ENCODE results near the gene CLASP1. TPM values are rescaled to one million over a fixed set of nuclear protein-coding genes. Genes with fewer than 3 reads are reported as not detected.

The CLASP1 gene
- total RNA-seq, 1 experiment from 2014 or later: 81.9 TPM

DNA sequence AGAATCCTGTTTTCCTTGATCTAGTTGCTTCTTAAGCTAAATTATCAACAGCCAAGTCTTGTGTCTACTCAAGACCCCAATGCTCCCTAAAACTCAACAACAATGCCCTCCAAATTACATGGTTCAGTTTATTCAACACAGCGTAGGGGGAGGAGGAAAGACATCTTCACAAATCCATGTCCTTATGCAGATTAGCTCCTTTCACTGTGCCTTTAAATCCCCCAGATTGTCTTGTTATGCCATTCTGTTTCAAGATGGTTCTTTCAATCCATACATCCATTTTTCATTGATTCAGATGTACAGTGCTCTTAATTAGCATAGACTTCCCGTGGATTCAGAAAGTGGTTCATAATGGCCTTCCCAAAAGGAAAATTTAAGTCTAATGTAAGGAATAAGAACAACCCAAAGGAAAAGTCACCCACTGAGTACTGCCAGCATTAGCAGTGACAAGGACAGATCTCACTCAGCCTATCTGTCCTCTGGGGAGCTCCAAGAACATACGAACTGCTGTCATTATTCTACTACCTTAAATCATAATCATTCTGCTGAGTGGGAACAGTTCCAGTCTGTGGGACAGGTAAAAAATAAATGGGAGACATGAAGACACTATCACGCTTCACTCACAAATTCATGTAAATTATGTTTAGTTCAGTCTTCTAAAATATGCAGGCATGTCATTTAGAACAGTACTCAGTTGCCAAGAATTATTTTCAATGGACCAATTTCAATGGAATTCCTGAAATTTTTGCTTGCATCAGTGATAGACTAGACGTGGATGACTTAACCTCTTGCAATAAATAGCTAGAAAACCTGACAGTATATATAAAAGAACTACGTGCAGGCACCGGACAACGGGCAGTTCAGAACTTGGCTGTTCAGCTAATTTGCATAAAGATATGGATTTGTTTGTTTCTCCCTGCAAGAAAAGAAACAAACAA is 177.5 kb downstream of the CLASP1 start:
- no peak for TF ChIP-seq CTCF (IDR thresholded peaks at IDR 0.05; ENCODE audit: unreplicated experiment)
- Mint-ChIP-seq H3K36me3 (ENCODE audit: insufficient read depth, unreplicated experiment) (peaks cover 47% of the 10 kb centered on the region), H3K9me3 (ENCODE audit: unreplicated experiment) (no peaks in the 10 kb centered on the region), H3K4me3 (ENCODE audit: unreplicated experiment) (no peak overlapping the region), H3K27me3 (ENCODE audit: insufficient read depth, unreplicated experiment) (no peaks in the 10 kb centered on the region), H3K4me1 (ENCODE audit: insufficient read depth, unreplicated experiment) (peaks cover 34% of the 10 kb centered on the region), H3K27ac (ENCODE audit: low read depth, unreplicated experiment) (peak overlapping the region; percentile 42)
- BruUV-seq (replicated peaks): no TSS peak
- DNase-seq (ENCODE audit: unreplicated experiment): peak; percentile 22
- POLR2A ChIA-PET: interaction anchor here (0.6 to 3.3 kb wide), 8 partner anchors 9 to 59 kb away, joined by 3 to 17 read pairs (median 6); partner anchors contain the start of gene RNU4ATAC
- CTCF ChIA-PET: interaction anchor here (0.7 to 2.8 kb wide), 3 partner anchors 9 to 135 kb away, joined by 3 to 15 read pairs (median 9); no protein-coding TSS in a partner anchor
- intact Hi-C loops (cut with micrococcal nuclease): no loop called here

DNA sequence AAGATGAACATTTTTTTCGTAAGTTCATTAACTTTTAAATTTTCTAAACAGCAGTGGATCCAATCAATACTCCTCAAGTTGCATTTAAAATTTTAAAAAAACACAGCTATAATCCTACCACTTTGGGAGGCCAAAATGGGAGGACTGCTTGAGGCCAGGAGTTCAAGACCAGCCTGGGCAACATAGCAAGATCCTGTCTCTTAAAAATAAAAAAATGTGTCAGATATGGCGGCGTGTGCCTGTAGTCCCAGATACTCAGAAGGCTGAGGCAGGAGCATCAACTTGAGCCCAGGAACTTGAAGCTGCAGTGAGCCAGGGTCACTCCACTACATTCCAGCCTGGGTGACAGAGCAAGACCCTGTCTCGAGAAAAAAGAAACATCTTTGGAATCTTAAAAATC is 178.3 kb downstream of the CLASP1 start:
- Mint-ChIP-seq H3K27ac (ENCODE audit: low read depth, unreplicated experiment) (no peak overlapping the region), H3K4me1 (ENCODE audit: insufficient read depth, unreplicated experiment) (peaks cover 25% of the 10 kb centered on the region), H3K36me3 (ENCODE audit: insufficient read depth, unreplicated experiment) (peaks cover 47% of the 10 kb centered on the region), H3K27me3 (ENCODE audit: insufficient read depth, unreplicated experiment) (no peaks in the 10 kb centered on the region), H3K4me3 (ENCODE audit: unreplicated experiment) (no peak overlapping the region), H3K9me3 (ENCODE audit: unreplicated experiment) (no peaks in the 10 kb centered on the region)
- ChIA-PET POLR2A (interaction anchor here (0.9 to 3.3 kb wide), 4 partner anchors 10 to 30 kb away, joined by 4 to 17 read pairs (median 12); no protein-coding TSS in a partner anchor), CTCF (interaction anchor here (0.6 to 2.8 kb wide), 3 partner anchors 10 to 64 kb away, joined by 3 to 15 read pairs (median 9); no protein-coding TSS in a partner anchor)
- intact Hi-C loops (cut with micrococcal nuclease): no loop called here
- BruUV-seq (replicated peaks): no TSS peak
- DNase-seq (ENCODE audit: unreplicated experiment): no peak
- no peak for TF ChIP-seq CTCF (IDR thresholded peaks at IDR 0.05; ENCODE audit: unreplicated experiment)

DNA sequence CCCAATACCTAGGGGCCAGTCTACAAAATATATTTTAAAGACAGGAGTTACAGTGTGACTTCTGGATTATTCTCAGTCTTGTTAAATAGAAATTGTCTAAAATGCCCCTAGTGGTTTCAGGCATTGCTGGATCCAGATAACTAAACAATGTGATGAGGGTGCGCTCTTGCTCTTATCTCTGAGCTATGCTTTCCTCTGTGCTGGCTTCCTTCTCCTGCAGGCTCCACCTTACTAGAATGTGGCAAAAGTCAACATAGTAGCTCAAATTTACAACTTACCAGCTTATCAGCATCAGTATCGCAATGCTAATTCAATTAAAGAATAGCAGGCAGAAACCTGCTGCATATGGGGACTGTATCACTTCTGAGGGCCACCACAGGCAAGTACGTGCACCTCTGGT is 179.9 kb downstream of the CLASP1 start:
- no peak for TF ChIP-seq CTCF (IDR thresholded peaks at IDR 0.05; ENCODE audit: unreplicated experiment)
- Mint-ChIP-seq H3K27ac (ENCODE audit: low read depth, unreplicated experiment) (no peak overlapping the region), H3K9me3 (ENCODE audit: unreplicated experiment) (no peaks in the 10 kb centered on the region), H3K4me1 (ENCODE audit: insufficient read depth, unreplicated experiment) (peaks cover 21% of the 10 kb centered on the region), H3K36me3 (ENCODE audit: insufficient read depth, unreplicated experiment) (peaks cover 57% of the 10 kb centered on the region), H3K27me3 (ENCODE audit: insufficient read depth, unreplicated experiment) (no peaks in the 10 kb centered on the region), H3K4me3 (ENCODE audit: unreplicated experiment) (no peak overlapping the region)
- no peak for DNase-seq (ENCODE audit: unreplicated experiment)
- BruUV-seq (replicated peaks): no TSS peak
- intact Hi-C loops (cut with micrococcal nuclease): no loop called here
- POLR2A ChIA-PET: interaction anchor here (1.0 to 1.3 kb wide), 2 partner anchors 20 to 37 kb away, joined by 3 read pairs; no protein-coding TSS in a partner anchor
- CTCF ChIA-PET: interaction anchor here (0.6 to 2.3 kb wide), 6 partner anchors 10 to 97 kb away, joined by 3 to 9 read pairs (median 3); no protein-coding TSS in a partner anchor

DNA sequence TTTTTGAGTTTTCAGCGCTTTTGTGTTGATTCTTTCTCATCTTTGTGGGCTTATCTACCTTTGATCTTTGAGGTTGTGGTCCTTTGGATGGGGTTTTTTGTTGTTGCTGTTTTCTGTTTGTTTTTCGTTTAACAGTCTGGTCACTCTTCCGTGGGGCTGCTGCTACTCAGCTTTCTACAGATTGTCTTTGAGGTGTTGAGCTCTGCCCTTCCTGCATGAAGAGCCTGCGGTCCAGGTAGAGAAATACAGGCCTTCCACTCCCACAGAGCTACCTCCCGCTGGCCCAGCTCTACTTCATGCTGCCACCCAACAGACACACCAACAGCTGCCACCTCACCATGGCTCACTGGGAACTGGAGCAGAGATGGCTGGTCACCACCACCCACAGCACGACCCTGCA is 180.3 kb downstream of the CLASP1 start:
- DNase-seq (ENCODE audit: unreplicated experiment): no peak
- no peaks in the 10 kb centered on the region for H3K9me3 Mint-ChIP-seq (ENCODE audit: unreplicated experiment)
- H3K27ac Mint-ChIP-seq (ENCODE audit: low read depth, unreplicated experiment): no peak overlapping the region
- no peaks in the 10 kb centered on the region for H3K27me3 Mint-ChIP-seq (ENCODE audit: insufficient read depth, unreplicated experiment)
- intact Hi-C loops (cut with micrococcal nuclease): no loop called here
- POLR2A ChIA-PET: interaction anchor here (1.0 to 1.3 kb wide), 2 partner anchors 21 to 37 kb away, joined by 3 read pairs; no protein-coding TSS in a partner anchor
- no peak for TF ChIP-seq CTCF (IDR thresholded peaks at IDR 0.05; ENCODE audit: unreplicated experiment)
- no peak overlapping the region for H3K4me3 Mint-ChIP-seq (ENCODE audit: unreplicated experiment)
- H3K4me1 Mint-ChIP-seq (ENCODE audit: insufficient read depth, unreplicated experiment): peaks cover 21% of the 10 kb centered on the region
- H3K36me3 Mint-ChIP-seq (ENCODE audit: insufficient read depth, unreplicated experiment): peaks cover 57% of the 10 kb centered on the region
- no TSS peak for BruUV-seq (replicated peaks)
- CTCF ChIA-PET: interaction anchor here (0.6 to 1.5 kb wide), 5 partner anchors 10 to 97 kb away, joined by 3 to 4 read pairs (median 3); no protein-coding TSS in a partner anchor

Measured in MCF 10A (cell line).